K562 (cell line): ENCODE measurements around the gene YJU2. TPM values are rescaled to one million over a fixed set of nuclear protein-coding genes. Genes with fewer than 3 reads are reported as not detected.

ENCODE experiments used
- ADNP ChIP-seq: fragments of 200-800 bp; sonication (Bioruptor generic); IDR thresholded peaks from 2 replicates; pipeline ENCODE4 v1.6.1; 2016; ENCODE audit warnings: missing genetic modification characterization, missing compliant biosample characterization
- CBX2 ChIP-seq: fragments of 200-600 bp; sonication (generic); IDR thresholded peaks from one replicate; pipeline ENCODE4 v1.6.1; 2012; ENCODE audit warnings: mild to moderate bottlenecking, low read length, inconsistent platforms; ENCODE audit not compliant: insufficient read depth, poor library complexity, severe bottlenecking
- CHD4 ChIP-seq: fragments of 200-600 bp; sonication (generic); IDR thresholded peaks from 3 replicates; pipeline ENCODE4 v1.6.1; 2012; ENCODE audit warnings: low read depth, mild to moderate bottlenecking, mixed read lengths, low read length, inconsistent platforms; ENCODE audit not compliant: insufficient read depth, insufficient replicate concordance, poor library complexity, severe bottlenecking
- ELF2 ChIP-seq: fragments of 250-450 bp; sonication (Bioruptor Pico); IDR thresholded peaks from 2 replicates; pipeline ENCODE4 v1.5.0; 2021; ENCODE audit warnings: mild to moderate bottlenecking
- HLTF ChIP-seq: fragments of 450-650 bp; IDR thresholded peaks from 2 replicates; pipeline ENCODE4 v1.6.1; 2016
- KDM1A ChIP-seq, 2 experiments: fragments of 450-650 bp; IDR thresholded peaks; 2 replicates each; pipeline ENCODE4 v1.6.1; 2016; ENCODE audit warnings: mild to moderate bottlenecking in 2 of 2
- MBD2 ChIP-seq: sonication (generic); IDR thresholded peaks from 2 replicates; pipeline ENCODE4 v1.6.1; 2016; ENCODE audit warnings: low read depth, borderline replicate concordance
- MTA3 ChIP-seq: fragments of 450-650 bp; formaldehyde crosslinking; IDR thresholded peaks from 2 replicates; pipeline ENCODE4 v1.6.1; 2017; ENCODE audit warnings: mild to moderate bottlenecking, borderline replicate concordance
- TRIM24 ChIP-seq, 2 experiments: fragments of 450-650 bp; IDR thresholded peaks; 2 replicates each; pipeline ENCODE4 v1.6.1; 2016
- WHSC1 ChIP-seq: IDR thresholded peaks from one replicate; pipeline ENCODE4 v1.6.1; 2012; ENCODE audit warnings: low read length, control low read depth, inconsistent platforms
- ZNF263 ChIP-seq: sonication (generic); formaldehyde crosslinking; IDR thresholded peaks from 2 replicates; pipeline ENCODE4 v1.8.0; 2022; ENCODE audit warnings: mild to moderate bottlenecking, missing genetic modification reagents, borderline replicate concordance
- polyA plus RNA-seq, 8 experiments: library from polyadenylated mRNA; depleted of rRNA in 4 of 8; stranded (reverse) in 5 of 8; unstranded in 3 of 8; fragments of >200 nt; fragmentation: Nextera tagmentation in 2 of 8; fragmentation: Illumina TruSeq in 1 of 8; extraction: Ambion mirVana in 2 of 8; extraction: Trizol in 1 of 8; gene quantifications; 2 replicates each; pipeline versions ENCODE4 v1.2.1 to v1.2.3, GENCODE V29; 2011 to 2014; ENCODE audit warnings: inconsistent platforms in 1 of 8, missing spikeins in 1 of 8
- total RNA-seq, 7 experiments: library from RNA; depleted of rRNA in 6 of 7; stranded (reverse); fragments of >200 nt in 6 of 7; fragmentation: Illumina TruSeq in 2 of 7; extraction: Trizol in 2 of 7; gene quantifications; 2 replicates each; pipeline versions ENCODE4 v1.2.1 to v1.2.3, GENCODE V29; 2011 to 2021; ENCODE audit warnings: low replicate concordance in 1 of 7
- TF ChIP-seq, protein P1 (sequence below): fragments of 450-650 bp; IDR thresholded peaks from 2 replicates; pipeline ENCODE4 v1.6.1; 2017; ENCODE audit warnings: mild to moderate bottlenecking, moderate library complexity
- TF ChIP-seq, protein P2 (sequence below): fragments of 450-650 bp; formaldehyde crosslinking; conservative IDR thresholded peaks from 2 replicates; pipeline ENCODE4 v1.4.0; 2022; ENCODE audit warnings: mild to moderate bottlenecking, missing genetic modification characterization
- TF ChIP-seq, protein P3 (sequence below): fragments of 450-650 bp; IDR thresholded peaks from one replicate; pipeline ENCODE4 v1.6.1; 2018; ENCODE audit warnings: mild to moderate bottlenecking, moderate library complexity; ENCODE audit not compliant: partially characterized antibody
- TF ChIP-seq, protein P4 (sequence below): fragments of 450-650 bp; formaldehyde crosslinking; IDR thresholded peaks from 2 replicates; pipeline ENCODE4 v1.4.0; 2020; ENCODE audit warnings: mild to moderate bottlenecking, moderate library complexity
- TF ChIP-seq, protein P5 (sequence below): sonication (generic); formaldehyde crosslinking; IDR thresholded peaks from 2 replicates; pipeline ENCODE4 v1.8.1; 2023; ENCODE audit warnings: mild to moderate bottlenecking, missing genetic modification reagents, moderate library complexity
- TF ChIP-seq, protein P6 (sequence below): sonication (generic); formaldehyde crosslinking; IDR thresholded peaks from 2 replicates; pipeline ENCODE4 v1.9.0; 2022; ENCODE audit warnings: mild to moderate bottlenecking, missing genetic modification reagents
- TF ChIP-seq, protein P7 (sequence below): fragments of 450-650 bp; IDR thresholded peaks from 2 replicates; pipeline ENCODE4 v1.6.1; 2016; ENCODE audit warnings: low read depth, mild to moderate bottlenecking, moderate library complexity
- TF ChIP-seq, protein P8 (sequence below): fragments of 450-650 bp; IDR thresholded peaks from 2 replicates; pipeline ENCODE4 v1.6.1; 2016; ENCODE audit warnings: missing biosample characterization, missing genetic modification characterization

The YJU2 gene
- total and polyA plus RNA-seq, 9 of the 15 experiments (the other 6 are each of a cell fraction or from before 2014, with no cell fraction given), result 0.41 to 34.9 (median 19.3) TPM

DNA sequence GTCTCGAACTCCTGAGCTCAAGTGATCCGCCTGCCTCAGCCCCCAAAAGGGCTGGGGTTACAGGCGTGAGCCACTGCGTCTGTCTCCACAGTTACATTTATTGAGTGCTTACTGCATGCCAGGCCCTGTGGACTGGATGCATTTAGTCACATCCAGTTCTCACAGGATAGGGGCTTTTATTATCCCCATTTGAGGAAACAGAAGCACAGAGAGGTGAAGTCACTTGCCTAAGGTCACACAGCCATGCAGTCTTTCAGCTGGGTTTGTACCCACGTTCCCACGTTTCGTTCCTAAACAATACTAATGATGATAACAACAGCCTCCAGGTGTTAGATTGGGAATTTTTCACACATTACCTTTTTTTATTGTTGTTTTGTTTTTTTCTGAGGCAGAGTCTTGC, 26.7 kb upstream of the YJU2 start (continued):
- TF ChIP-seq, protein P1, sequence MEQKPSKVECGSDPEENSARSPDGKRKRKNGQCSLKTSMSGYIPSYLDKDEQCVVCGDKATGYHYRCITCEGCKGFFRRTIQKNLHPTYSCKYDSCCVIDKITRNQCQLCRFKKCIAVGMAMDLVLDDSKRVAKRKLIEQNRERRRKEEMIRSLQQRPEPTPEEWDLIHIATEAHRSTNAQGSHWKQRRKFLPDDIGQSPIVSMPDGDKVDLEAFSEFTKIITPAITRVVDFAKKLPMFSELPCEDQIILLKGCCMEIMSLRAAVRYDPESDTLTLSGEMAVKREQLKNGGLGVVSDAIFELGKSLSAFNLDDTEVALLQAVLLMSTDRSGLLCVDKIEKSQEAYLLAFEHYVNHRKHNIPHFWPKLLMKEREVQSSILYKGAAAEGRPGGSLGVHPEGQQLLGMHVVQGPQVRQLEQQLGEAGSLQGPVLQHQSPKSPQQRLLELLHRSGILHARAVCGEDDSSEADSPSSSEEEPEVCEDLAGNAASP, result no peak
- TF ChIP-seq MTA3, result no peak
- TF ChIP-seq KDM1A (IDR thresholded peaks at IDR 0.05), result peak; percentile 73 to 77
- no peak for TF ChIP-seq TRIM24 (IDR thresholded peaks at IDR 0.05)
- TF ChIP-seq, protein P2, sequence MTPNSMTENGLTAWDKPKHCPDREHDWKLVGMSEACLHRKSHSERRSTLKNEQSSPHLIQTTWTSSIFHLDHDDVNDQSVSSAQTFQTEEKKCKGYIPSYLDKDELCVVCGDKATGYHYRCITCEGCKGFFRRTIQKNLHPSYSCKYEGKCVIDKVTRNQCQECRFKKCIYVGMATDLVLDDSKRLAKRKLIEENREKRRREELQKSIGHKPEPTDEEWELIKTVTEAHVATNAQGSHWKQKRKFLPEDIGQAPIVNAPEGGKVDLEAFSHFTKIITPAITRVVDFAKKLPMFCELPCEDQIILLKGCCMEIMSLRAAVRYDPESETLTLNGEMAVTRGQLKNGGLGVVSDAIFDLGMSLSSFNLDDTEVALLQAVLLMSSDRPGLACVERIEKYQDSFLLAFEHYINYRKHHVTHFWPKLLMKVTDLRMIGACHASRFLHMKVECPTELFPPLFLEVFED (CRISPR knock-in tag), result no peak
- TF ChIP-seq, protein P3, sequence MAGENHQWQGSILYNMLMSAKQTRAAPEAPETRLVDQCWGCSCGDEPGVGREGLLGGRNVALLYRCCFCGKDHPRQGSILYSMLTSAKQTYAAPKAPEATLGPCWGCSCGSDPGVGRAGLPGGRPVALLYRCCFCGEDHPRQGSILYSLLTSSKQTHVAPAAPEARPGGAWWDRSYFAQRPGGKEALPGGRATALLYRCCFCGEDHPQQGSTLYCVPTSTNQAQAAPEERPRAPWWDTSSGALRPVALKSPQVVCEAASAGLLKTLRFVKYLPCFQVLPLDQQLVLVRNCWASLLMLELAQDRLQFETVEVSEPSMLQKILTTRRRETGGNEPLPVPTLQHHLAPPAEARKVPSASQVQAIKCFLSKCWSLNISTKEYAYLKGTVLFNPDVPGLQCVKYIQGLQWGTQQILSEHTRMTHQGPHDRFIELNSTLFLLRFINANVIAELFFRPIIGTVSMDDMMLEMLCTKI, result no peak
- no peak for TF ChIP-seq WHSC1
- TF ChIP-seq ZNF263 (CRISPR knock-in tag), result no peak
- TF ChIP-seq, protein P4, sequence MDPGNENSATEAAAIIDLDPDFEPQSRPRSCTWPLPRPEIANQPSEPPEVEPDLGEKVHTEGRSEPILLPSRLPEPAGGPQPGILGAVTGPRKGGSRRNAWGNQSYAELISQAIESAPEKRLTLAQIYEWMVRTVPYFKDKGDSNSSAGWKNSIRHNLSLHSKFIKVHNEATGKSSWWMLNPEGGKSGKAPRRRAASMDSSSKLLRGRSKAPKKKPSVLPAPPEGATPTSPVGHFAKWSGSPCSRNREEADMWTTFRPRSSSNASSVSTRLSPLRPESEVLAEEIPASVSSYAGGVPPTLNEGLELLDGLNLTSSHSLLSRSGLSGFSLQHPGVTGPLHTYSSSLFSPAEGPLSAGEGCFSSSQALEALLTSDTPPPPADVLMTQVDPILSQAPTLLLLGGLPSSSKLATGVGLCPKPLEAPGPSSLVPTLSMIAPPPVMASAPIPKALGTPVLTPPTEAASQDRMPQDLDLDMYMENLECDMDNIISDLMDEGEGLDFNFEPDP (CRISPR knock-in tag), result no peak
- TF ChIP-seq ADNP (tag), result peak; percentile 81
- no peak for TF ChIP-seq MBD2
- TF ChIP-seq CHD4, result peak; percentile 50
- no peak for TF ChIP-seq CBX2
- TF ChIP-seq, protein P5, sequence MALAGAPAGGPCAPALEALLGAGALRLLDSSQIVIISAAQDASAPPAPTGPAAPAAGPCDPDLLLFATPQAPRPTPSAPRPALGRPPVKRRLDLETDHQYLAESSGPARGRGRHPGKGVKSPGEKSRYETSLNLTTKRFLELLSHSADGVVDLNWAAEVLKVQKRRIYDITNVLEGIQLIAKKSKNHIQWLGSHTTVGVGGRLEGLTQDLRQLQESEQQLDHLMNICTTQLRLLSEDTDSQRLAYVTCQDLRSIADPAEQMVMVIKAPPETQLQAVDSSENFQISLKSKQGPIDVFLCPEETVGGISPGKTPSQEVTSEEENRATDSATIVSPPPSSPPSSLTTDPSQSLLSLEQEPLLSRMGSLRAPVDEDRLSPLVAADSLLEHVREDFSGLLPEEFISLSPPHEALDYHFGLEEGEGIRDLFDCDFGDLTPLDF (CRISPR knock-in tag), result no peak
- TF ChIP-seq, protein P6, sequence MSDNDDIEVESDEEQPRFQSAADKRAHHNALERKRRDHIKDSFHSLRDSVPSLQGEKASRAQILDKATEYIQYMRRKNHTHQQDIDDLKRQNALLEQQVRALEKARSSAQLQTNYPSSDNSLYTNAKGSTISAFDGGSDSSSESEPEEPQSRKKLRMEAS (CRISPR knock-in tag), result no peak
- TF ChIP-seq, protein P7, sequence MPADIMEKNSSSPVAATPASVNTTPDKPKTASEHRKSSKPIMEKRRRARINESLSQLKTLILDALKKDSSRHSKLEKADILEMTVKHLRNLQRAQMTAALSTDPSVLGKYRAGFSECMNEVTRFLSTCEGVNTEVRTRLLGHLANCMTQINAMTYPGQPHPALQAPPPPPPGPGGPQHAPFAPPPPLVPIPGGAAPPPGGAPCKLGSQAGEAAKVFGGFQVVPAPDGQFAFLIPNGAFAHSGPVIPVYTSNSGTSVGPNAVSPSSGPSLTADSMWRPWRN, result no peak
- TF ChIP-seq, protein P8, sequence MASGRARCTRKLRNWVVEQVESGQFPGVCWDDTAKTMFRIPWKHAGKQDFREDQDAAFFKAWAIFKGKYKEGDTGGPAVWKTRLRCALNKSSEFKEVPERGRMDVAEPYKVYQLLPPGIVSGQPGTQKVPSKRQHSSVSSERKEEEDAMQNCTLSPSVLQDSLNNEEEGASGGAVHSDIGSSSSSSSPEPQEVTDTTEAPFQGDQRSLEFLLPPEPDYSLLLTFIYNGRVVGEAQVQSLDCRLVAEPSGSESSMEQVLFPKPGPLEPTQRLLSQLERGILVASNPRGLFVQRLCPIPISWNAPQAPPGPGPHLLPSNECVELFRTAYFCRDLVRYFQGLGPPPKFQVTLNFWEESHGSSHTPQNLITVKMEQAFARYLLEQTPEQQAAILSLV (tag), result no peak
- no peak for TF ChIP-seq ELF2 (CRISPR knock-in tag)
- TF ChIP-seq HLTF, result no peak
